K562 (cell line): ENCODE measurements around the gene HIPK2. TPM values are rescaled to one million over a fixed set of nuclear protein-coding genes. Genes with fewer than 3 reads are reported as not detected.
A peak's percentile ranks its signal among the peaks of the same experiment; 100 is the strongest.

Experiments
- BMI1 ChIP-seq: fragments of 150-350 bp; IDR thresholded peaks from 2 replicates; pipeline ENCODE4 v1.6.1; 2014; ENCODE audit warnings: low read length
- CBFB ChIP-seq: sonication (generic); formaldehyde crosslinking; IDR thresholded peaks from 2 replicates; pipeline ENCODE4 v1.4.0; 2020; ENCODE audit warnings: mild to moderate bottlenecking, missing genetic modification reagents
- CXXC5 ChIP-seq: fragments of 250-450 bp; sonication (Bioruptor Pico); IDR thresholded peaks from 2 replicates; pipeline ENCODE4 v1.8.0; 2022; ENCODE audit warnings: inconsistent platforms, mild to moderate bottlenecking, moderate library complexity
- ETV1 ChIP-seq: fragments of 450-650 bp; conservative IDR thresholded peaks from 2 replicates; pipeline ENCODE4 v1.6.1; 2016; ENCODE audit warnings: missing genetic modification characterization, control low read depth, low read depth, missing compliant biosample characterization
- FOXK2 ChIP-seq, 2 experiments: fragments of 450-650 bp; IDR thresholded peaks in 1 of 2; conservative IDR thresholded peaks in 1 of 2; 2 replicates each; pipeline ENCODE4 v1.6.1; 2016; ENCODE audit warnings: low read depth in 2 of 2, mild to moderate bottlenecking in 1 of 2
- HBP1 ChIP-seq: fragments of 450-650 bp; formaldehyde crosslinking; IDR thresholded peaks from 2 replicates; pipeline ENCODE4 v1.4.0; 2022; ENCODE audit warnings: missing genetic modification characterization
- HES1 ChIP-seq: fragments of 450-650 bp; IDR thresholded peaks from 2 replicates; pipeline ENCODE4 v1.6.1; 2016; ENCODE audit warnings: low read depth, mild to moderate bottlenecking, moderate library complexity
- MED1 ChIP-seq: sonication (generic); formaldehyde crosslinking; IDR thresholded peaks from 2 replicates; pipeline ENCODE4 v1.8.1; 2023; ENCODE audit warnings: missing genetic modification reagents, borderline replicate concordance
- NUFIP1 ChIP-seq: fragments of 450-650 bp; IDR thresholded peaks from 2 replicates; pipeline ENCODE4 v1.6.1; 2018; ENCODE audit not compliant: partially characterized antibody
- PHF21A ChIP-seq: fragments of 450-650 bp; IDR thresholded peaks from 2 replicates; pipeline ENCODE4 v1.6.1; 2017; ENCODE audit warnings: low read depth, borderline replicate concordance
- PRPF4 ChIP-seq: fragments of 200-400 bp; formaldehyde crosslinking; IDR thresholded peaks from one replicate; pipeline ENCODE4 v1.6.1; 2017; ENCODE audit warnings: low read length, low read depth, mild to moderate bottlenecking; ENCODE audit not compliant: insufficient read depth, poor library complexity, severe bottlenecking
- SMAD3 ChIP-seq: fragments of 450-650 bp; formaldehyde crosslinking; conservative IDR thresholded peaks from 2 replicates; pipeline ENCODE4 v1.4.0; 2020; ENCODE audit warnings: mild to moderate bottlenecking
- TAF15 ChIP-seq: fragments of 200-400 bp; formaldehyde crosslinking; IDR thresholded peaks from 2 replicates; pipeline ENCODE4 v1.6.1; 2017; ENCODE audit warnings: mild to moderate bottlenecking, low read depth, low read length, moderate library complexity
- TAF7 ChIP-seq: fragments of 450-650 bp; IDR thresholded peaks from 2 replicates; pipeline ENCODE4 v1.6.1; 2016; ENCODE audit warnings: missing genetic modification characterization, missing compliant biosample characterization
- TEAD2 ChIP-seq: fragments of 450-650 bp; IDR thresholded peaks from 2 replicates; pipeline ENCODE4 v1.6.1; 2016; ENCODE audit warnings: missing genetic modification characterization, control low read depth, missing compliant biosample characterization
- TEAD4 ChIP-seq, 2 experiments: sonication (generic) in 1 of 2; formaldehyde crosslinking in 1 of 2; IDR thresholded peaks; 2 replicates each; pipeline versions ENCODE4 v1.6.1 to v1.8.0; 2012 to 2022; ENCODE audit warnings: borderline replicate concordance in 1 of 2, inconsistent platforms in 1 of 2, low read length in 1 of 2, mild to moderate bottlenecking in 1 of 2, missing genetic modification reagents in 1 of 2
- TGIF2 ChIP-seq: sonication (generic); formaldehyde crosslinking; IDR thresholded peaks from 2 replicates; pipeline ENCODE4 v1.8.1; 2022; ENCODE audit warnings: mild to moderate bottlenecking, missing genetic modification reagents, moderate library complexity
- ZBED1 ChIP-seq: IDR thresholded peaks from 2 replicates; pipeline ENCODE4 v1.6.1; 2014
- ZKSCAN3 ChIP-seq: fragments of 250-450 bp; sonication (Bioruptor Pico); IDR thresholded peaks from 2 replicates; pipeline ENCODE4 v1.4.0; 2020
- ZNF253 ChIP-seq: fragments of 250-450 bp; sonication (Bioruptor Pico); conservative IDR thresholded peaks from 2 replicates; pipeline ENCODE4 v1.6.1; 2021; ENCODE audit warnings: mild to moderate bottlenecking
- ZNF324 ChIP-seq: fragments of 250-450 bp; sonication (Bioruptor Pico); IDR thresholded peaks from 2 replicates; pipeline ENCODE4 v1.4.0; 2020; ENCODE audit warnings: mild to moderate bottlenecking
- ZNF408 ChIP-seq: fragments of 250-450 bp; sonication (Bioruptor Pico); IDR thresholded peaks from 2 replicates; pipeline ENCODE4 v1.4.0; 2020; ENCODE audit warnings: low read depth, mild to moderate bottlenecking, moderate library complexity
- ZNF436 ChIP-seq: fragments of 250-450, 450-650 bp; sonication (Bioruptor Pico); formaldehyde crosslinking; IDR thresholded peaks from 2 replicates; pipeline ENCODE4 v1.7.0; 2020; ENCODE audit warnings: mild to moderate bottlenecking
- ZNF507 ChIP-seq: conservative IDR thresholded peaks from 2 replicates; pipeline ENCODE4 v1.6.1; 2017; ENCODE audit warnings: missing genetic modification characterization, missing compliant biosample characterization
- ZNF785 ChIP-seq: fragments of 250-450 bp; sonication (Bioruptor Pico); IDR thresholded peaks from 2 replicates; pipeline ENCODE4 v1.4.0; 2020; ENCODE audit warnings: mild to moderate bottlenecking
- polyA plus RNA-seq, 8 experiments: library from polyadenylated mRNA; depleted of rRNA in 4 of 8; stranded (reverse) in 5 of 8; unstranded in 3 of 8; fragments of >200 nt; fragmentation: Nextera tagmentation in 2 of 8; fragmentation: Illumina TruSeq in 1 of 8; extraction: Ambion mirVana in 2 of 8; extraction: Trizol in 1 of 8; gene quantifications; 2 replicates each; pipeline versions ENCODE4 v1.2.1 to v1.2.3, GENCODE V29; 2011 to 2014; ENCODE audit warnings: inconsistent platforms in 1 of 8, missing spikeins in 1 of 8
- total RNA-seq, 7 experiments: library from RNA; depleted of rRNA in 6 of 7; stranded (reverse); fragments of >200 nt in 6 of 7; fragmentation: Illumina TruSeq in 2 of 7; extraction: Trizol in 2 of 7; gene quantifications; 2 replicates each; pipeline versions ENCODE4 v1.2.1 to v1.2.3, GENCODE V29; 2011 to 2021; ENCODE audit warnings: low replicate concordance in 1 of 7

Gene HIPK2
- total and polyA plus RNA-seq, 9 of the 15 experiments (the other 6 are each of a cell fraction or from before 2014, with no cell fraction given) = 0.69 to 19.8 (median 5.1) TPM

GRCh38 chr7:139645572-139646523 lies 131.9 kb downstream of the HIPK2 start (continued):
- TF ChIP-seq ZNF324 (no peak), ZKSCAN3 (CRISPR knock-in tag) (no peak), CXXC5 (peak; percentile 26; the same call in 1 of the 2 replicates), TAF15 (no peak), ZNF408 (CRISPR knock-in tag) (no peak), ZNF253 (no peak), ZBED1 (no peak), ETV1 (tag) (no peak), BMI1 (0 out of 2 replicates have a peak, but pooled peaks have one; percentile 41), TGIF2 (CRISPR knock-in tag) (no peak), PHF21A (no peak), MED1 (CRISPR knock-in tag) (no peak), ZNF436 (CRISPR knock-in tag) (no peak), PRPF4 (no peak), SMAD3 (CRISPR knock-in tag) (no peak), TEAD2 (tag) (no peak), CBFB (peak; percentile 43; the same call in 1 of the 2 replicates), TAF7 (tag) (no peak), ZNF507 (tag) (no peak), TEAD4 (IDR thresholded peaks at IDR 0.05; ENCODE audit: low read length) (0 out of 2 replicates have a peak, but pooled peaks have one; percentile 22), TEAD4 (CRISPR knock-in tag; IDR thresholded peaks at IDR 0.05; ENCODE audit: borderline replicate concordance) (no peak), FOXK2 (conservative IDR thresholded peaks at IDR 0.05 in 1 of 2, IDR thresholded peaks at IDR 0.05 in 1 of 2; ENCODE audit: low read depth in 2 of 2) (no peak), HBP1 (CRISPR knock-in tag) (no peak), NUFIP1 (no peak), HES1 (no peak), ZNF785 (CRISPR knock-in tag) (no peak)
